ENCODE data around the gene DMD. TPM values are rescaled to one million over a fixed set of nuclear protein-coding genes. Genes with fewer than 3 reads are reported as not detected.

Gene DMD
- total and polyA plus RNA-seq, 2 of the 8 experiments (the other 6 are each of a cell fraction or from before 2014, with no cell fraction given), result 4.8 to 7.4 TPM

DNA sequence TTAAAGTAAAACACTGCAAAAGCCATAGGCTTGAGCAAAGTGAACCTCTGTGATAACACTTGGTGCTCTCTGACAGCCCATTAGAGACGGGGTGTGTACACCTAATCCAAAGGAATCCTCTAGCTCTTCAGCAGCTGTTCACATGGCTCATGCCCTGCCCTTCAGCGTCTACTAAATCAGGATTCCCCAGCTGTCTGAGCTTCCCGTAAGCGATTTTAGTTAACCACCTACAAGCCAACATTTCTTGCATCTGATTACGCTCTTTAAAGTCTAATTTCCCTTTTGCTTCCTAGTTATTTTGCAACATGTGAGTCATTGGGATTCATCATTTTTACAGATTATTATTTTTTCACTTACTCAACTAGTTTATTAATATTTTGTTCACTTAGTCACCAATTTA is 6.5 kb downstream of the DMD start:
- no peak overlapping the region for H2BK120ac ChIP-seq (replicated peaks; ENCODE audit: low read depth, low read length)
- no peak overlapping the region for H3K56ac ChIP-seq (replicated peaks; ENCODE audit: insufficient read length, low read depth, low read length)
- H2BK20ac ChIP-seq (ENCODE audit: low read length), result no peak overlapping the region
- no peaks in the 10 kb centered on the region for H3K9me3 ChIP-seq (ENCODE audit: insufficient read depth in 2 of 2, low read depth in 1 of 2, low read length in 1 of 2)
- no peaks in the 10 kb centered on the region for H4K20me1 ChIP-seq (replicated peaks in 1 of 2; ENCODE audit: control insufficient read depth in 1 of 2, insufficient read depth in 2 of 2, low read length in 2 of 2)
- H3K14ac ChIP-seq (ENCODE audit: insufficient read length), result no peak overlapping the region
- 85% methylated on average over 5 of the region's 5 CpGs; no CpG with 5 or more reads in 1 of the 2 experiments for WGBS, 2 experiments (ENCODE audit: extremely low coverage in 1 of 2, insufficient coverage in 1 of 2, insufficient read length in 1 of 2, insufficient replicate concordance in 2 of 2, low coverage in 1 of 2, low lambda C conversion rate in 2 of 2, missing lambda C conversion rate in 1 of 2)
- ChIA-PET POLR2A (ENCODE audit: partially characterized antibody) (no interaction called here), CTCF (ENCODE audit: partially characterized antibody) (no interaction called here)
- H3K23me2 ChIP-seq (ENCODE audit: low read depth, low read length), result no peaks in the 10 kb centered on the region
- DNase-seq (ENCODE audit: low read depth in 1 of 2, low spot score in 2 of 2) (no peak), FAIRE-seq (no peak)
- H3K4ac ChIP-seq (replicated peaks; ENCODE audit: insufficient read length, low read depth, low read length), result no peak overlapping the region
- TF ChIP-seq USF2 (IDR thresholded peaks at IDR 0.05; ENCODE audit: low read length) (no peak), NANOG (IDR thresholded peaks at IDR 0.05; ENCODE audit: insufficient read depth, low read depth, low read length, poor library complexity, severe bottlenecking) (no peak), ATF3 (IDR thresholded peaks at IDR 0.05; ENCODE audit: insufficient read depth, low read depth, low read length) (no peak), TEAD4 (IDR thresholded peaks at IDR 0.05; ENCODE audit: low read depth, low read length) (no peak), ATF2 (IDR thresholded peaks at IDR 0.05; ENCODE audit: low read length) (no peak), POU5F1 (IDR thresholded peaks at IDR 0.05; ENCODE audit: low read depth, low read length) (no peak), SIN3A (conservative IDR thresholded peaks at IDR 0.05 in 1 of 2, IDR thresholded peaks at IDR 0.05 in 1 of 2; ENCODE audit: low read depth in 1 of 2, low read length in 2 of 2) (no peak)
- no peak overlapping the region for H3K18ac ChIP-seq (ENCODE audit: extremely low read depth, low read length)
- H3K79me1 ChIP-seq (ENCODE audit: low read depth, low read length), result no peaks in the 10 kb centered on the region
- H3K27ac ChIP-seq (ENCODE audit: low read depth, low read length), result no peak overlapping the region
- H3K4me3 ChIP-seq (ENCODE audit: extremely low read depth in 1 of 4, insufficient read depth in 2 of 4, low read depth in 3 of 4, low read length in 4 of 4), result no peak overlapping the region
- H4K8ac ChIP-seq (ENCODE audit: extremely low read depth, insufficient read depth, low read length), result no peak overlapping the region
- no peak overlapping the region for H2AK5ac ChIP-seq (ENCODE audit: low read depth, low read length)
- H3K9ac ChIP-seq (replicated peaks in 1 of 4; ENCODE audit: extremely low read depth in 1 of 4, low read depth in 3 of 4, low read length in 3 of 4), result no peak overlapping the region
- H3K27me3 ChIP-seq (replicated peaks in 1 of 4; ENCODE audit: control insufficient read depth in 3 of 4, extremely low read depth in 1 of 4, insufficient read depth in 3 of 4, low read length in 3 of 4), result no peaks in the 10 kb centered on the region
- H3K4me1 ChIP-seq (replicated peaks in 1 of 4; ENCODE audit: control insufficient read depth in 3 of 4, insufficient read depth in 4 of 4, low read length in 3 of 4), result no peaks in the 10 kb centered on the region
- H4K91ac ChIP-seq (replicated peaks; ENCODE audit: insufficient read length, low read length), result no peak overlapping the region
- H3K4me2 ChIP-seq (ENCODE audit: insufficient read depth in 1 of 2, low read depth in 2 of 2, low read length in 2 of 2), result no peak overlapping the region
- H3K23ac ChIP-seq (ENCODE audit: insufficient read length), result no peak overlapping the region
- no peaks in the 10 kb centered on the region for H3K36me3 ChIP-seq (ENCODE audit: control insufficient read depth in 2 of 4, insufficient read depth in 4 of 4, low read length in 3 of 4)
- H2BK15ac ChIP-seq (ENCODE audit: low read length), result no peak overlapping the region
- H2BK5ac ChIP-seq (ENCODE audit: low read depth, low read length), result no peak overlapping the region
- no peak overlapping the region for H2AFZ ChIP-seq (ENCODE audit: low read length)
- no peak overlapping the region for H2BK12ac ChIP-seq (ENCODE audit: low read depth, low read length)
- H3K79me2 ChIP-seq (ENCODE audit: control insufficient read depth in 1 of 2, insufficient read depth in 2 of 2, low read length in 2 of 2), result no peaks in the 10 kb centered on the region
- no peak overlapping the region for H4K5ac ChIP-seq (ENCODE audit: insufficient read length, low read depth, low read length)

Measured in H1 (cell line).